Endothelial cell of umbilical vein (primary cell): ENCODE measurements around the gene PLEKHJ1.

Experiments
- CTCF ChIP-seq, 2 donors: IDR thresholded peaks; 1 replicate in 1 of 2; 2 replicates in 1 of 2; pipeline ENCODE4 v1.5.1; 2011; ENCODE audit warnings: low read length in 2 of 2, mild to moderate bottlenecking in 2 of 2, moderate library complexity in 2 of 2, control low read depth in 1 of 2, inconsistent platforms in 1 of 2, low read depth in 1 of 2; ENCODE audit not compliant: insufficient read depth in 1 of 2; ENCODE audit errors: extremely low read depth in 1 of 2
- EZH2 ChIP-seq: IDR thresholded peaks from 2 replicates; pipeline ENCODE4 v1.6.1; 2012; ENCODE audit warnings: borderline replicate concordance, low read depth, mild to moderate bottlenecking, moderate library complexity, low read length, inconsistent platforms; ENCODE audit not compliant: severe bottlenecking
- JUN ChIP-seq: IDR thresholded peaks from 2 replicates; pipeline ENCODE4 v1.6.1; 2011; ENCODE audit warnings: borderline replicate concordance, low read depth; ENCODE audit not compliant: insufficient read length, insufficient read depth
- POLR2A ChIP-seq: IDR thresholded peaks from 2 replicates; pipeline ENCODE4 v1.6.1; 2012; ENCODE audit warnings: low read depth, mild to moderate bottlenecking, control low read depth, low read length

DNA sequence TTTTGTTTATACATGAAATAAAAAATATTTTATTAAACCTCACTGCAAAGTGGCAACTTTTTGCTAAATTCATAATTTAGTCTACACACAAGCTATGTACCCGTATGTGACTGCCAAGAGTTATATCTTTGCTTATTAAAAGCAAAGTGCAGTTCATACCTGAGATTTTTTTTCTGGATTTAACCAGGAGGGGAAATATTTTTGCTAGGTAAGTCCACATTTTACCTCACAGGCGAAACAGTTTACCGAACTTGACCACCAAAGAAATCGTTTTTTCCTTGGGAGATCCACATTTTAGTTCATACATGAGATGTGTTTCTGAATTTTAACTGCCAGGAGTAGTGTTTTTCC, 32.3 kb upstream of the PLEKHJ1 start:
- TF ChIP-seq EZH2 (no peak), JUN (no peak), CTCF (IDR thresholded peaks at IDR 0.05; ENCODE audit: extremely low read depth in 1 of 2, insufficient read depth in 1 of 2, low read depth in 1 of 2, low read length in 2 of 2) (no peak), POLR2A (no peak)
